Lower lobe of right lung (tissue), 2 donors: ENCODE results near the gene CELF4. TPM values are rescaled to one million over a fixed set of nuclear protein-coding genes. Genes with fewer than 3 reads are reported as not detected.
A peak's percentile ranks its signal among the peaks of the same experiment; 100 is the strongest.
"Not testable (repeated sequence)": the region's sequence is repeated elsewhere in the genome, so short reads cannot be mapped to it uniquely, and the experiment has no call there.

Source experiments
- ATAC-seq, 2 donors: fragments of 200-7000 bp; cut with Tn5 transposase; one replicate each; pipeline ENCODE4 v1.9.1; 2020 to 2022; ENCODE audit warnings: mild to moderate bottlenecking in 2 of 2, moderate library complexity in 2 of 2
- DNase-seq: peaks from one replicate; pipeline ENCODE4 v3.0.0-alpha.2; 2020
- H3K27ac ChIP-seq: fragments of 200-600 bp; one replicate; pipeline ENCODE4 v1.8.0; 2022
- H3K27me3 ChIP-seq: fragments of 200-600 bp; one replicate; pipeline ENCODE4 v1.8.0; 2022; ENCODE audit warnings: low read depth
- H3K36me3 ChIP-seq: fragments of 200-600 bp; one replicate; pipeline ENCODE4 v1.8.0; 2022; ENCODE audit warnings: mild to moderate bottlenecking
- H3K4me1 ChIP-seq: fragments of 200-600 bp; one replicate; pipeline ENCODE4 v1.8.0; 2022
- H3K4me3 ChIP-seq: fragments of 200-600 bp; one replicate; pipeline ENCODE4 v1.8.0; 2022; ENCODE audit warnings: mild to moderate bottlenecking
- H3K9me3 ChIP-seq: fragments of 200-600 bp; one replicate; pipeline ENCODE4 v1.8.0; 2022
- intact Hi-C: fragments of 100-400 bp; cut with DNase I; formaldehyde crosslinking; loops from one replicate; pipeline ENCODE4 v1.11.0; 2022
- total RNA-seq: library from RNA; stranded (reverse); fragmentation: NEBNext Ultra II Directional; extraction: Animal tissue kit (Norgen Biotek cat#: 25700); gene quantifications from one replicate; pipeline ENCODE4 v1.2.1, GENCODE V29; 2021
- TF ChIP-seq, protein P1 (sequence below): fragments of 200-600 bp; IDR thresholded peaks from one replicate; pipeline ENCODE4 v1.8.0; 2022; ENCODE audit warnings: antibody characterized with exemption, mild to moderate bottlenecking
- donor health status: DM: no; HTN: yes; CAD: no; lungs with severe emphysema.

Gene CELF4
- total RNA-seq, 1 donor from 2014 or later: 0.38 TPM

DNA sequence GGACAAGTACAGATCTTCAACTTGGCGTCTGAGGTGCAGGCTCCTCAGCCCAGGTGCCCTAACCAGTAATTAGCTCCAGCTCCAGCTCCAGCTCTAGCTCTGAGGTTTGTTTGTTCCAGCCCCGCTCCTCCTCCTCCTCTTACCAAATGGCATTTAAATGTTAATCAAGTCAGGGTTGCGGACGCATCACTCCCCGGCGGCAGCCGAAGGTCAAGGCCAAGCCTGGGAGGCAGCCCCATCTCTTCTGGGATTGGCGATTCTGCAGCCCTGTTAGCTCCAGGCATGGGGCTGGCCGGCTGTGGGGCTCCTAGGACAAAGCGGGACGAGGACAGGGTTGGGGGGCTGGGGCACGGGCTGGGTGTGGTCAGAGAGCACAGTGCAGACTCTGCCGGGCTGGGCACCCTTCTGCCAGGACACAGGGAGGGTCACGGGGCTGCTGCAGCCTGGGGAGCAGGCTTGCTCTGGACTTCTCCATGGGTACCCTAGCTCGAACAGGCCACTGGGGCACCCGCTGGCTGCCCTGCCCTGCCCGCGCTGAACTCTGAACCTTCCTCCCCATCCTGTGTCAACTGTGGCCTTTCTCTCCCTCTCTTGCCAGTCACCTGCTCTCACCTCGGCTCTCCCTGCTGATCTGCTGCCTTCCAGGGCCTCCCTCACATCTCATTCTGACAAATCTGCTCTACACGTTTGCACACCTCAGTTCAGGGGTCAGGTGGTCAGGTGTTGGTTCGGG is 203.3 kb downstream of the CELF4 start:
- no peaks in the 10 kb centered on the region for H3K9me3 ChIP-seq
- H3K27me3 ChIP-seq: peaks cover 4% of the 10 kb centered on the region
- ATAC-seq (no peak), DNase-seq (no peak)
- peaks cover 9% of the 10 kb centered on the region for H3K4me1 ChIP-seq
- H3K27ac ChIP-seq: no peak overlapping the region
- H3K4me3 ChIP-seq: no peak overlapping the region
- TF ChIP-seq, protein P1, sequence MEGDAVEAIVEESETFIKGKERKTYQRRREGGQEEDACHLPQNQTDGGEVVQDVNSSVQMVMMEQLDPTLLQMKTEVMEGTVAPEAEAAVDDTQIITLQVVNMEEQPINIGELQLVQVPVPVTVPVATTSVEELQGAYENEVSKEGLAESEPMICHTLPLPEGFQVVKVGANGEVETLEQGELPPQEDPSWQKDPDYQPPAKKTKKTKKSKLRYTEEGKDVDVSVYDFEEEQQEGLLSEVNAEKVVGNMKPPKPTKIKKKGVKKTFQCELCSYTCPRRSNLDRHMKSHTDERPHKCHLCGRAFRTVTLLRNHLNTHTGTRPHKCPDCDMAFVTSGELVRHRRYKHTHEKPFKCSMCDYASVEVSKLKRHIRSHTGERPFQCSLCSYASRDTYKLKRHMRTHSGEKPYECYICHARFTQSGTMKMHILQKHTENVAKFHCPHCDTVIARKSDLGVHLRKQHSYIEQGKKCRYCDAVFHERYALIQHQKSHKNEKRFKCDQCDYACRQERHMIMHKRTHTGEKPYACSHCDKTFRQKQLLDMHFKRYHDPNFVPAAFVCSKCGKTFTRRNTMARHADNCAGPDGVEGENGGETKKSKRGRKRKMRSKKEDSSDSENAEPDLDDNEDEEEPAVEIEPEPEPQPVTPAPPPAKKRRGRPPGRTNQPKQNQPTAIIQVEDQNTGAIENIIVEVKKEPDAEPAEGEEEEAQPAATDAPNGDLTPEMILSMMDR: no peak
- H3K36me3 ChIP-seq: no peaks in the 10 kb centered on the region
- intact Hi-C loops: no loop called here

DNA sequence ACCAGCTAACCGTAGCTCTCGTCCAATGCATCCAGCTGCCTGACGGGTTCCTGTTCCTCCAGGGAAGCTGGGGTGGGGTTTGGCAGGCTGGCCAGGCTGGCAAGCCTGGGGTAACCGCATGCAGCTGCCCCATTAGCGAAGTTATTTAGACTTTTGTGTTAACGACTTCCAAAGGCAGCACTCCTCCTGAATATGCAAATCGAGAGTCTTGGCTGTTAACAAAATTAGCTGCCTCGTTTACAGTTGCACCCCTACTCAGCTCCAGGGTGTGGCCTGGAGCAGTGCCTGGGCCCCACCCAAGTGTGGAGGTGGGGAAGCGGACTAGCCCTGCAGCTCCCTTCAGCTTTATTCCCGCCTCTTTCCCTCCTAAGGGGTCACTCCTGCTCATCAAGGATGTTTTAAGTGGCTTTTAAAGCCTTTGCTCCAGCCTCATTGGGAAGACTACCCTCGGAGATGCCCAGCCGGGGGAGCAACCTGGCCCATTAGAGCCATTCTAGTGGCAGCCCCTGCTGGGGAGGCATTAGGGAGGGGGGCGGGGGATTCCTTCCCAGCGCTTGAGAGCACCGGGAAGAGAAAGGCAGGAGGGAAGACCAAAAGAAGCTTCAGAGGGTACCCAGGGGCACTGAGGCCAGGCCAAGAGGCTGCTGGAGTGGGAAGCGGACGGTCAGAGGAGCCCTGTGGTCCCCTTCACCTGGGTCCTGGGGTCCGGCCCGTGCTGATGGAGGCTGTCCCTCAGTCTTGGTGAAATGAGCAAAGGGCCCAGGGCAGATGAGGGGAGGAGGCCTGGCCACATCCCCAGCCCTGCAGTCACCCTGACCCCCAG is 204.1 kb downstream of the CELF4 start:
- peak in 1 of 2 donors; percentile 38 for ATAC-seq

DNA sequence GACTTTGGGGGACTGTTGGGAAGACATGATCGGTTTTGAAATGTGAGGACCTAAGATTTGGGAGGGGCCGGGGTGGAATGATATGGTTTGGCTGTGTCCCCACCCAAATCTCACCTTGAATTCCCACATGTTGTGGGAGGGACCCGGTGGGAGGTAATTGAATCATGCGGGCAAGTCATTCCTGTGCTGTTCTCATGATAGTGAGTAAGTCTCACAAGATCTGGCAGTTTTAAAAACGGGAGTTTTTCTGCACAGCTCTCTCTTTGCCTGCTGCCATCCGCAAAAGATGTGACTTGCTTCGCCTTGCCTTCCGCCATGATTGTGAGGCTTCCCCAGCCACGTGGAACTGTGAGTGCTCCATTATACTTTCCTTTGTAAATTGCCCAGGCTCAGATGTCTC is 207.5 kb downstream of the CELF4 start:
- H3K27me3 ChIP-seq, H3K27ac ChIP-seq, DNase-seq, H3K36me3 ChIP-seq, ATAC-seq, H3K9me3 ChIP-seq, H3K4me1 ChIP-seq, H3K4me3 ChIP-seq, intact Hi-C loops: not testable (repeated sequence)

More for the DNA sequence above, 204.1 kb downstream of the CELF4 start:
- Histone ChIP-seq H3K27me3 (peaks cover 4% of the 10 kb centered on the region), H3K9me3 (no peaks in the 10 kb centered on the region), H3K4me3 (no peak overlapping the region), H3K36me3 (no peaks in the 10 kb centered on the region), H3K4me1 (peaks cover 9% of the 10 kb centered on the region), H3K27ac (no peak overlapping the region)
- no peak for DNase-seq
- TF ChIP-seq, protein P1: no peak
- intact Hi-C loops: no loop called here

DNA sequence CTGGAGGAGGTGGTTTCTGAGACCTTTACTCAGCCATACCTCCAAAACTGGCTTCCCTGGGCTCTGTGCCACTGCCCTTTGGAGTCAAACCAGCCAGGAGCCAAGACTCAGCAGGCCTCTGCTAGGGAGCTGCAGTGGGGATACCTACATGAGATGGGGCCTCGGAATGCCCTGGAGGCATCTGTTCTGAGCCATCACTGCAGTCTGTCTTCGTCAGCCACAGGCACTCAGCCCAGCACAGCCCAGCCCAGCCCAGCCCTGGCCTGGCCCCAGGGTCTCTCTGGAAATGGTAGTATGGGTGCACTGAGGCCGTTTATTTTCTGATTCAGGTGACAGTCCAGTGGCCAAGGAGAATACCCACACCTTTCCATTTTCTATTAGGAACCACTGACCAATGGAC is 209.8 kb downstream of the CELF4 start:
- Histone ChIP-seq H3K4me3 (no peak overlapping the region), H3K27me3 (no peaks in the 10 kb centered on the region), H3K9me3 (no peaks in the 10 kb centered on the region), H3K36me3 (no peaks in the 10 kb centered on the region), H3K4me1 (no peaks in the 10 kb centered on the region), H3K27ac (no peak overlapping the region)
- intact Hi-C loops: no loop called here
- TF ChIP-seq, protein P1: no peak
- no peak for ATAC-seq
- DNase-seq: no peak

DNA sequence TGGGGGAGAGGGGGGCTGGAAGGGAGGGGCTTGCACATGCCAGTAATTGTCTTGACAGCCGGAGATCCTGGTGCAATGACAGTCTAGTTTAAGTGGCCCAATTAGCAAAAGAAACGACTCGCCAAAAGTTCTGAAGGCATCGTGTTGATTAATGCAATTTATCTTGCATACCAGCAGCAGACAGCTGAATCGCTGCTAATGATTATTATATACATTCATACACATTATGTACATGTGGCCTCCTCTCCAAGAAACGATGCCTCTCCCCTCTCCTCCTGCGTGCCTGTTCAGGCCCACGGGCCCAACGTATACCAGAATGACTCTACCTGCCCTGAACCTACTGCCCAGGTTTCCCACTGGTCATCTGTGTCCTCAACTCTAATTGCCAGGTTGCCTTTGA is 214.5 kb downstream of the CELF4 start:
- Histone ChIP-seq H3K27ac (no peak overlapping the region), H3K4me3 (no peak overlapping the region), H3K4me1 (no peaks in the 10 kb centered on the region), H3K27me3 (no peaks in the 10 kb centered on the region), H3K36me3 (no peaks in the 10 kb centered on the region), H3K9me3 (no peaks in the 10 kb centered on the region)
- TF ChIP-seq, protein P1: no peak
- no peak for ATAC-seq
- intact Hi-C loops: no loop called here
- no peak for DNase-seq

DNA sequence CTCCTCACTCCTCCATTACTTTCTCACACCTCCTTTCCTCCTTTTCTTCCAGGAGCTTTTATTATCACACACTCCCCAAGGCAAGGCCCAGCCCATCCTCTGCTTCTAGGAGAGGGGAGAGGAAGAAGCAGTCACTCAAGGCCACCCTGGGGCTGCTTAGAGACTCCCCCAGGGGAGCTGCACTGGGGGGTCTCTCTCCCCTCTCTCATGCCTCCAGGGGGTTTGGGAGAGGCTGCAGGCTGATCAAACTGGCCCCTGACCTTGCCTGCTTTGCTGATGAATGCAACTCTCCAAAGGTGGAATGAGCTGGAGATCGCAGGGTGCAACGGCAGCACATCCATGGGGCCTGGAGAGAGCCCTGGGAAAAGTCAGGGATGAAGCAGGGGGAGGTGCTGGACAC is 216.9 kb downstream of the CELF4 start:
- Histone ChIP-seq H3K36me3 (no peaks in the 10 kb centered on the region), H3K9me3 (no peaks in the 10 kb centered on the region), H3K27me3 (peaks cover 8% of the 10 kb centered on the region), H3K27ac (no peak overlapping the region), H3K4me1 (no peaks in the 10 kb centered on the region), H3K4me3 (no peak overlapping the region)
- ATAC-seq (no peak), DNase-seq (no peak)
- intact Hi-C loops: no loop called here
- TF ChIP-seq, protein P1: no peak
